KMS-11 (cell line): ENCODE data around the gene SEMA4C.

Source experiments
- H2AFZ ChIP-seq: fragments of 200-600 bp; sonication (generic); 2 replicates; pipeline ENCODE4 v1.6.1; 2016; ENCODE audit warnings: antibody characterized with exemption, mixed run types, low read depth
- H3K27ac ChIP-seq: fragments of 200-600 bp; sonication (generic); 2 replicates; pipeline ENCODE4 v1.6.1; 2016; ENCODE audit warnings: mild to moderate bottlenecking, mixed run types
- H3K27me3 ChIP-seq: fragments of 200-600 bp; sonication (generic); 2 replicates; pipeline ENCODE4 v1.6.1; 2017; ENCODE audit warnings: mild to moderate bottlenecking, low read depth, mixed run types, moderate library complexity; ENCODE audit not compliant: insufficient read depth
- H3K36me3 ChIP-seq: fragments of 200-600 bp; sonication (generic); 2 replicates; pipeline ENCODE4 v1.6.1; 2017; ENCODE audit warnings: mild to moderate bottlenecking, mixed run types; ENCODE audit not compliant: insufficient read depth
- H3K4me1 ChIP-seq: fragments of 200-600 bp; sonication (generic); 2 replicates; pipeline ENCODE4 v1.6.1; 2016; ENCODE audit warnings: mild to moderate bottlenecking, low read depth, mixed run types; ENCODE audit not compliant: poor library complexity, severe bottlenecking
- H3K4me2 ChIP-seq: fragments of 200-600 bp; sonication (generic); 2 replicates; pipeline ENCODE4 v1.7.0; 2016; ENCODE audit warnings: mild to moderate bottlenecking, mixed run types
- H3K4me3 ChIP-seq: fragments of 200-600 bp; sonication (generic); IDR thresholded peaks from 2 replicates; pipeline ENCODE4 v1.6.1; 2017; ENCODE audit warnings: low read depth, low read length, mixed read lengths; ENCODE audit not compliant: insufficient read depth
- H3K79me2 ChIP-seq: fragments of 200-600 bp; sonication (generic); 2 replicates; pipeline ENCODE4 v1.6.1; 2016; ENCODE audit warnings: low read depth, mixed run types; ENCODE audit not compliant: insufficient read depth
- H3K9ac ChIP-seq: fragments of 200-600 bp; sonication (generic); 2 replicates; pipeline ENCODE4 v1.6.1; 2016; ENCODE audit warnings: mild to moderate bottlenecking, mixed run types
- H4K20me1 ChIP-seq: fragments of 200-600 bp; sonication (generic); 2 replicates; pipeline ENCODE4 v1.6.1; 2016; ENCODE audit warnings: mild to moderate bottlenecking, mixed run types; ENCODE audit not compliant: insufficient read depth
- TF ChIP-seq, protein P1 (sequence below): fragments of 200-600 bp; sonication (generic); conservative IDR thresholded peaks from 2 replicates; pipeline ENCODE4 v1.6.1; 2017; ENCODE audit warnings: low read depth, mild to moderate bottlenecking, antibody characterized with exemption, low read length, moderate library complexity, mixed read lengths

Gene SEMA4C

GRCh38 chr2:96872591-96873349, 2.9 kb upstream of the SEMA4C start:
- no peaks in the 10 kb centered on the region for H3K36me3 ChIP-seq
- no peak overlapping the region for H3K9ac ChIP-seq
- TF ChIP-seq, protein P1, sequence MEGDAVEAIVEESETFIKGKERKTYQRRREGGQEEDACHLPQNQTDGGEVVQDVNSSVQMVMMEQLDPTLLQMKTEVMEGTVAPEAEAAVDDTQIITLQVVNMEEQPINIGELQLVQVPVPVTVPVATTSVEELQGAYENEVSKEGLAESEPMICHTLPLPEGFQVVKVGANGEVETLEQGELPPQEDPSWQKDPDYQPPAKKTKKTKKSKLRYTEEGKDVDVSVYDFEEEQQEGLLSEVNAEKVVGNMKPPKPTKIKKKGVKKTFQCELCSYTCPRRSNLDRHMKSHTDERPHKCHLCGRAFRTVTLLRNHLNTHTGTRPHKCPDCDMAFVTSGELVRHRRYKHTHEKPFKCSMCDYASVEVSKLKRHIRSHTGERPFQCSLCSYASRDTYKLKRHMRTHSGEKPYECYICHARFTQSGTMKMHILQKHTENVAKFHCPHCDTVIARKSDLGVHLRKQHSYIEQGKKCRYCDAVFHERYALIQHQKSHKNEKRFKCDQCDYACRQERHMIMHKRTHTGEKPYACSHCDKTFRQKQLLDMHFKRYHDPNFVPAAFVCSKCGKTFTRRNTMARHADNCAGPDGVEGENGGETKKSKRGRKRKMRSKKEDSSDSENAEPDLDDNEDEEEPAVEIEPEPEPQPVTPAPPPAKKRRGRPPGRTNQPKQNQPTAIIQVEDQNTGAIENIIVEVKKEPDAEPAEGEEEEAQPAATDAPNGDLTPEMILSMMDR = no peak
- no peak overlapping the region for H3K27ac ChIP-seq
- no peak overlapping the region for H3K4me3 ChIP-seq
- H4K20me1 ChIP-seq = no peaks in the 10 kb centered on the region
- no peak overlapping the region for H2AFZ ChIP-seq
- H3K79me2 ChIP-seq = peaks cover 5% of the 10 kb centered on the region; the same call in 1 of the 2 replicates
- no peaks in the 10 kb centered on the region for H3K27me3 ChIP-seq
- H3K4me2 ChIP-seq = no peak overlapping the region
- peaks cover 6% of the 10 kb centered on the region for H3K4me1 ChIP-seq

- Histone ChIP-seq H2AFZ (no peak overlapping the region), H3K9ac (no peak overlapping the region), H3K27ac (no peak overlapping the region)
These were observed 861 bp upstream of the SEMA4C start for GRCh38 chr2:96870626-96871255.

DNA sequence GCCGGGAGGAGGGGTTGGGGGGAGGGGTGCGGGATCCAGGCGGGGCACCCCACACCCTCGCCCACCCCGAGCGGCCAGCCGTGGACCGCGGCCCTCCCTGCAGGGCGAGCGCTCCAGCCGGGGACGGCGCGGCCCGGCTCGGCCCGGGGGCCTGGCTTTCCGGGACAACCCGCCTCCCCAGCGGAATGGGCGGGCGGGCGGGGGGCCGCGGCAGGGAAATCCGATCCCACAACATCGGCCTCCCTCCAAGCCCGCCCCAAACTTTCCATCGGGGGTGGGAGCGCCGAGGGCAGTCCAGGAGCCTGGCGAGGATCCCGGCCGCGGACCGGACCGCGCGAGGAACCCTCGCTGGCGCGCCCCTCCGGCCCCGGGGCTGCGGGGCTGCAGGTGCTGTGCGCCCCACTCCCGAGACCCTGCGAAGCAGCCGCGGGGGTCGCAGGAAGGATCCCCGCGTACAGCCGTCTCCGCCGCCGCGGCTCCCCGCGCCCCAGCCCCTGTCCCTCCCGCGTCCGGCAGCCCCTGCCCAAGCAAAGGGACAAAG, 529 bp downstream of the SEMA4C start:
- H3K4me3 ChIP-seq = peak overlapping the region; percentile 85
- H3K4me2 ChIP-seq = peak overlapping the region; percentile 73
- TF ChIP-seq, protein P1 = 0 out of 2 replicates have a peak, but pooled peaks have one; percentile 8
- no peaks in the 10 kb centered on the region for H3K36me3 ChIP-seq
- H2AFZ ChIP-seq = peak overlapping the region; percentile 79
- H3K79me2 ChIP-seq = peaks cover 5% of the 10 kb centered on the region; the same call in 1 of the 2 replicates
- H3K27ac ChIP-seq = peak overlapping the region; percentile 76
- peak overlapping the region; percentile 96 for H3K9ac ChIP-seq
- H3K4me1 ChIP-seq = no peaks in the 10 kb centered on the region
- no peaks in the 10 kb centered on the region for H4K20me1 ChIP-seq
- H3K27me3 ChIP-seq = no peaks in the 10 kb centered on the region

More at GRCh38 chr2:96870626-96871255, 861 bp upstream of the SEMA4C start:
- Histone ChIP-seq H3K27me3 (no peaks in the 10 kb centered on the region), H3K4me1 (no peaks in the 10 kb centered on the region), H4K20me1 (no peaks in the 10 kb centered on the region), H3K36me3 (no peaks in the 10 kb centered on the region), H3K4me2 (no peak overlapping the region), H3K79me2 (peaks cover 5% of the 10 kb centered on the region; the same call in 1 of the 2 replicates), H3K4me3 (no peak overlapping the region)
- TF ChIP-seq, protein P1 = no peak

GRCh38 chr2:96868555-96869280, 1.2 kb downstream of the SEMA4C start:
- TF ChIP-seq, protein P1 = peak; percentile 72
- Histone ChIP-seq H3K79me2 (peaks cover 5% of the 10 kb centered on the region; the same call in 1 of the 2 replicates), H3K27ac (peak overlapping the region; percentile 76)

More at GRCh38 chr2:96868555-96869280, 1.2 kb downstream of the SEMA4C start:
- Histone ChIP-seq H4K20me1 (no peaks in the 10 kb centered on the region), H3K4me1 (no peaks in the 10 kb centered on the region), H3K9ac (peak overlapping the region; percentile 96), H3K4me3 (peak overlapping the region; percentile 85), H3K27me3 (no peaks in the 10 kb centered on the region), H2AFZ (peak overlapping the region; percentile 79), H3K4me2 (peak overlapping the region; percentile 73), H3K36me3 (no peaks in the 10 kb centered on the region)
